ENCODE measurements around the gene RNU1-3. TPM values are rescaled to one million over a fixed set of nuclear protein-coding genes. Genes with fewer than 3 reads are reported as not detected.
A peak's percentile ranks its signal among the peaks of the same experiment; 100 is the strongest.
"Not testable (repeated sequence)": the region's sequence is repeated elsewhere in the genome, so short reads cannot be mapped to it uniquely, and the experiment has no call there.

The RNU1-3 gene
- 3,526 and 4,195 TPM in 2 replicates for total RNA-seq

DNA sequence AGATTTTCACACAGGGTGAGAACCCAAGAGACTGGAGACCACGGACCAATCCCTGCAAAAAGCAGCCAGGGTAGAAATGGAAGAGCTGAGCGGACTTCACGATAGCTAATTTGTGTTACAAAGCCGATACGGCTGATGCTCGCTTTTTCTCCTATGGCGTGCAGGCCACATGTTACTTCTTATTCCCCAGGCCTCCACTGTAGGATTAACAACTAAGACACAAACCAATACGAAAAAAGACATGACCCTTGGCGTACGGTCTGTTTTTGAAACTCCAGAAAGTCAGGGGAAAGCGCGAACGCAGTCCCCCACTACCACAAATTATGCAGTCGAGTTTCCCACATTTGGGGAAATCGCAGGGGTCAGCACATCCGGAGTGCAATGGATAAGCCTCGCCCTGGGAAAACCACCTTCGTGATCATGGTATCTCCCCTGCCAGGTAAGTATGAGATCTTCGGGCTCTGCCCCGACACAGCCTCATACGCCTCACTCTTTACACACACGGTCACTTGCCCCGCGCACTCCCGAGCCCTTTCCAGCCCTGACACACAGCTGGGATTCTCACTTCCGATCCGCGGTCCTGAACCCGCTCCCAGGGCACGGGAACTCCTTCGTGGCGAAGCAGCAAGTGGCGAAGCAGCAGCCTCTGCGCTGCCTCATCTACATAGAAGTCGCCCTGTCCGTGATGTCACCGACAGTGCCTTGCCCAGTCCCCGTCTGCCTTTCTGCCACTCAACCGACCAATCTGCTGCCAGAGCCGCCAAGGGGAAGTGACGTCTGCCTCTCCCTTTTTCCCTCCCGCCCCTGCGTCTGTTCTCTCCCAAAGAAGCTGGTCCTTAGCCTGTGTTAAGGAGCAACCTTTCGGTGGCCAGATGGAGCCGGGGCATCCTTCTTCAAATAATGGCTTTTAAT lies at the start of gene RNU1-3:
TSS of gene RNU1-3 (minus strand) at position 447 of the 912 bp plus-strand sequence.
- H3K27me3 Mint-ChIP-seq; intact Hi-C loops (cut with micrococcal nuclease); H3K36me3 Mint-ChIP-seq (ENCODE audit: low read depth); POLR2A ChIA-PET; H3K27ac Mint-ChIP-seq; CTCF ChIA-PET; H3K4me3 Mint-ChIP-seq; H3K9me3 Mint-ChIP-seq; DNase-seq; H3K4me1 Mint-ChIP-seq: not testable (repeated sequence)
- ATAC-seq (ENCODE audit: low read depth): peak; percentile 99

DNA sequence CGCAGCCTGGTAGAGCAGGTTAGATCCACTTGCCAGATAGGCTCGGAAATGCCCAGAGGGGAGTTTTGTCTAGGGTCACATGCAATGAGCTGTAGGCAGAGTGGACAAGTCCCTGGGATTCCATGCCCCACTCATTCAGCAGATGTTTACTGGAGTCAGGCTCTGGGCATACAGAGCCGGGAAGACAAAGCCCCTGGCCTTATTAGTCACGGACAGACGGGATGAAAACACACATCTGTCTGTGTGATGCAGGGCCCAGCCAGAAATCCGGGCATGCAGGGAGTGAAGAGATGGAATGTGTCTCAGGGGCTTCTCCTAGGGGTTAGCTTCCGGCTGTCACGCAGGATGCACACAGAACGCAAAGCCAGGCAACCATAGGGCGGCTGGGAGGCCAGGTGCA lies 46.7 kb upstream of the RNU1-3 start:
- intact Hi-C loops (cut with micrococcal nuclease); H3K9me3 Mint-ChIP-seq; H3K27ac Mint-ChIP-seq; CTCF ChIA-PET; DNase-seq; ATAC-seq (ENCODE audit: low read depth); H3K4me1 Mint-ChIP-seq; H3K36me3 Mint-ChIP-seq (ENCODE audit: low read depth); POLR2A ChIA-PET; H3K4me3 Mint-ChIP-seq: not testable (repeated sequence)
- peaks cover 18% of the 10 kb centered on the region for H3K27me3 Mint-ChIP-seq

DNA sequence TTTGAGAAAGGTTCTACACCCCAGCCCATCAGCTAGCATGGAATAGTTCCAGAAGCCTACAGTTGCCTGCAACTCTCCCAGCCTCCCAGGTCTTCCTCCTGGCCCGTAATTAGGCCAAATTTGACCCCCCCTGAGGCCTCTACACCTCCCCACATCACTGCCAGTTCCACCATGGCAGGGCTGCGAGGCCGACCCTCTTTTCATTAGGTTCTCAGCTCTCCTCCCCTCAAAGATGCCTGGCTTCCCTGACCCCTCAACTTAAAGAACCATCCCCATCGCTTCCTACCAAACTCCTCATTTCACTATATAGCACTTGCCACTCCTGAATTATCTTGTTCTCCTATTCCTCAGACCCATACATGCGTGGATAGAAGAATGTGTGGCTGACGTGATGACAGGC lies 46.2 kb upstream of the RNU1-3 start:
- ATAC-seq (ENCODE audit: low read depth); DNase-seq; H3K36me3 Mint-ChIP-seq (ENCODE audit: low read depth); H3K27ac Mint-ChIP-seq; POLR2A ChIA-PET; H3K4me1 Mint-ChIP-seq; H3K4me3 Mint-ChIP-seq; CTCF ChIA-PET; intact Hi-C loops (cut with micrococcal nuclease); H3K9me3 Mint-ChIP-seq: not testable (repeated sequence)
- H3K27me3 Mint-ChIP-seq: peaks cover 17% of the 10 kb centered on the region

- DNase-seq; H3K4me3 Mint-ChIP-seq; H3K36me3 Mint-ChIP-seq (ENCODE audit: low read depth); H3K4me1 Mint-ChIP-seq; intact Hi-C loops (cut with micrococcal nuclease); H3K27ac Mint-ChIP-seq; POLR2A ChIA-PET; ATAC-seq (ENCODE audit: low read depth); CTCF ChIA-PET; H3K9me3 Mint-ChIP-seq: not testable (repeated sequence)
- H3K27me3 Mint-ChIP-seq: peaks cover 13% of the 10 kb centered on the region
These were observed 45.8 kb upstream of the RNU1-3 start for GRCh38 chr1:16712582-16712981.

DNA sequence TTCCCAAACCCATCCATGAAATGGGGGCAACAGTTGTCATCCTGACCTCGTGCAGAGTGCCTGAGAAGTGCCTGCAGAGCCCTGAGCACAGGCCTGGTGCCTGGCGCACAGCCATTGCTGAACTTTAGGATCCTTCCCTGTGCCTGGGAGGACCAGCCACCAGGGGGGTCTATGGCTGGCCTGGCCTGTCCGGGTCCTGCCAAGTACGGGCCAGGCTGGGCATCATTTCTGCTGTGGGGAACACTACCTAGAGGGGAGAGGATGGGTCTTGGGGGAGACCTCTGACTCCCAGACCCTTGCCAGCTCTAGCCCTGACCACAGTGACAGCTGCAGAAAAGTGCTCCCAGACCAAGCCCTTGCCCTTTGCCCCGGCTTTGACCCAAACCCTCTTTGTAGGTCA lies 45.4 kb upstream of the RNU1-3 start:
- H3K9me3 Mint-ChIP-seq; POLR2A ChIA-PET; H3K4me3 Mint-ChIP-seq; H3K27ac Mint-ChIP-seq; DNase-seq; ATAC-seq (ENCODE audit: low read depth); H3K36me3 Mint-ChIP-seq (ENCODE audit: low read depth); H3K4me1 Mint-ChIP-seq; H3K27me3 Mint-ChIP-seq; intact Hi-C loops (cut with micrococcal nuclease): not testable (repeated sequence)
- CTCF ChIA-PET: interaction anchor here (0.6 kb wide), 1 partner anchor 80 kb away, joined by 3 read pairs; no protein-coding TSS in a partner anchor

DNA sequence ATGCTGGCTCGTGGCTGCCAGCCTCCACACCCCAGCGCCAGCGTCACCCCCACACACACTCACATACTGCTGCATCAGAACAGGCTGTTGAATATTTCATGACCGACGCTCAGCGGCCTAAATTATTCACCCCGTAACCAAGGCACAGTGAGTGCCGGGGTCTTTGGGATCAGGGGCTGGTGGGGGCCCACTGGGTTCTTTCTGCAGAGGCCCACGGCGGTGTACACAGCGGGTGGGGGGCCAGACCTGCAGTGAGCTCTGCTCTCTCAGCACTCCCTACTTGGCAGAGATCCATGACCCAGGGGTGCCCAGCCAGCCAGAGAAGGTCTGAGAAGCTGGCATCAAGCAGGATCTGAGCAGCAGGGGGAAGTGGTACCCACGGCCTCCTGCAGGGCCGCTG lies 43.9 kb upstream of the RNU1-3 start:
- H3K4me3 Mint-ChIP-seq; H3K4me1 Mint-ChIP-seq; intact Hi-C loops (cut with micrococcal nuclease); H3K27me3 Mint-ChIP-seq; H3K27ac Mint-ChIP-seq; H3K9me3 Mint-ChIP-seq; DNase-seq; ATAC-seq (ENCODE audit: low read depth); POLR2A ChIA-PET; CTCF ChIA-PET; H3K36me3 Mint-ChIP-seq (ENCODE audit: low read depth): not testable (repeated sequence)

GRCh38 chr1:16709659-16710087 lies 42.9 kb upstream of the RNU1-3 start:
- not testable (repeated sequence) for H3K27me3 Mint-ChIP-seq
- ATAC-seq (ENCODE audit: low read depth): peak; percentile 85
- CTCF ChIA-PET: interaction anchor here (0.8 to 1.3 kb wide), 2 partner anchors 89 to 336 kb away, joined by 4 to 6 read pairs; no protein-coding TSS in a partner anchor

DNA sequence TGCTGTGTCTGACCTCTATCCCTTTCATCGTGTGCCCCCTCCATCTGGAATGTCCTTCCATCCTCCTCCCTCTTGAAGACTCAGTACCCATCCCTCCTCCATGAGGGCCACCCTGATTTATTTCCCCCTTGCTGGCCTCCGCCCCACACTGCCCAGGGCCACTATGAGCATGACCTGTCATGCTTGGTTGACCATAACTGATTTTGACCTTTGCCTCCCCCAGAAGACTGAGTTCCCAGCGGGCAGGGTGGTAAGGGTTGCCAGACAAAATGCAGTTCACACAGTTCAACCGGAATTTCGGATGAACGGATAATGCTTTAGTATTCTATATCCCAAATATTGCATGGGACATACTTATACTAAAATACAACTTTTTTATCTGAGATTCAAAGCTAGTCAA lies 42.0 kb upstream of the RNU1-3 start:
- ATAC-seq (ENCODE audit: low read depth); intact Hi-C loops (cut with micrococcal nuclease); H3K4me3 Mint-ChIP-seq; H3K9me3 Mint-ChIP-seq; H3K4me1 Mint-ChIP-seq; H3K36me3 Mint-ChIP-seq (ENCODE audit: low read depth); H3K27ac Mint-ChIP-seq; DNase-seq; H3K27me3 Mint-ChIP-seq: not testable (repeated sequence)
- ChIA-PET POLR2A (interaction anchor here (0.6 to 1.0 kb wide), 3 partner anchors 11 to 195 kb away, joined by 3 to 4 read pairs (median 3); partner anchors contain the start of gene RNU1-1), CTCF (interaction anchor here (0.8 to 1.8 kb wide), 4 partner anchors 9 to 337 kb away, joined by 4 to 6 read pairs (median 4); no protein-coding TSS in a partner anchor)

More at GRCh38 chr1:16709659-16710087, 42.9 kb upstream of the RNU1-3 start:
- H3K4me3 Mint-ChIP-seq; POLR2A ChIA-PET; H3K9me3 Mint-ChIP-seq; DNase-seq; H3K27ac Mint-ChIP-seq; H3K36me3 Mint-ChIP-seq (ENCODE audit: low read depth); intact Hi-C loops (cut with micrococcal nuclease); H3K4me1 Mint-ChIP-seq: not testable (repeated sequence)

GRCh38 chr1:16707130-16708093 lies 40.7 kb upstream of the RNU1-3 start:
- H3K9me3 Mint-ChIP-seq; intact Hi-C loops (cut with micrococcal nuclease); H3K36me3 Mint-ChIP-seq (ENCODE audit: low read depth); DNase-seq; H3K4me1 Mint-ChIP-seq; H3K27me3 Mint-ChIP-seq; H3K27ac Mint-ChIP-seq: not testable (repeated sequence)
- POLR2A ChIA-PET: interaction anchor here (0.6 to 1.2 kb wide), 4 partner anchors 18 to 501 kb away, joined by 3 to 4 read pairs (median 4); no protein-coding TSS in a partner anchor
- CTCF ChIA-PET: interaction anchor here (0.7 to 1.8 kb wide), 9 partner anchors 8 to 95 kb away, joined by 3 to 6 read pairs (median 4); no protein-coding TSS in a partner anchor
- ATAC-seq (ENCODE audit: low read depth): peak; percentile 74
- H3K4me3 Mint-ChIP-seq: peak overlapping the region; percentile 50

- CTCF ChIA-PET: interaction anchor here (1.1 to 1.6 kb wide), 2 partner anchors 85 to 94 kb away, joined by 3 to 6 read pairs; no protein-coding TSS in a partner anchor
- H3K4me3 Mint-ChIP-seq; DNase-seq; intact Hi-C loops (cut with micrococcal nuclease); H3K4me1 Mint-ChIP-seq; POLR2A ChIA-PET; H3K27me3 Mint-ChIP-seq; H3K27ac Mint-ChIP-seq; H3K9me3 Mint-ChIP-seq; ATAC-seq (ENCODE audit: low read depth); H3K36me3 Mint-ChIP-seq (ENCODE audit: low read depth): not testable (repeated sequence)
These were observed 39.6 kb upstream of the RNU1-3 start for GRCh38 chr1:16706302-16706701.

GRCh38 chr1:16704502-16705100 lies 37.9 kb upstream of the RNU1-3 start:
- H3K27ac Mint-ChIP-seq; DNase-seq; CTCF ChIA-PET; H3K27me3 Mint-ChIP-seq; H3K4me3 Mint-ChIP-seq; intact Hi-C loops (cut with micrococcal nuclease); H3K36me3 Mint-ChIP-seq (ENCODE audit: low read depth); H3K9me3 Mint-ChIP-seq; ATAC-seq (ENCODE audit: low read depth); H3K4me1 Mint-ChIP-seq: not testable (repeated sequence)
- POLR2A ChIA-PET: interaction anchor here (0.6 kb wide), 2 partner anchors 9 to 90 kb away, joined by 6 to 8 read pairs; no protein-coding TSS in a partner anchor

All from activated B cell treated with CpG ODN at 0.5 μM for 24 hours (primary cell).